Nephron progenitor cell (in vitro differentiated cells): ENCODE data around the gene ATP9B.

Experiments used
- DNase-seq: peaks from one replicate; pipeline ENCODE4 v3.0.0; 2021
- H3K27ac Mint-ChIP-seq: 2 replicates; pipeline ENCODE4 v1.8.0; 2021; ENCODE audit warnings: mild to moderate bottlenecking, moderate library complexity, mixed read lengths
- H3K27me3 Mint-ChIP-seq: 2 replicates; pipeline ENCODE4 v1.8.0; 2021; ENCODE audit warnings: mild to moderate bottlenecking, low read depth, mixed read lengths; ENCODE audit not compliant: poor library complexity
- H3K36me3 Mint-ChIP-seq: 2 replicates; pipeline ENCODE4 v1.8.0; 2021; ENCODE audit warnings: low read depth, mixed read lengths
- H3K4me1 Mint-ChIP-seq: 2 replicates; pipeline ENCODE4 v1.8.0; 2021; ENCODE audit warnings: mixed read lengths
- H3K4me3 Mint-ChIP-seq: 2 replicates; pipeline ENCODE4 v1.8.0; 2021; ENCODE audit warnings: mild to moderate bottlenecking, moderate library complexity, mixed read lengths
- H3K9me3 Mint-ChIP-seq: 2 replicates; pipeline ENCODE4 v1.8.0; 2021; ENCODE audit warnings: mild to moderate bottlenecking, moderate library complexity, mixed read lengths
- CTCF ChIP-seq: fragments of 200-600 bp; sonication (generic); IDR thresholded peaks from 2 replicates; pipeline ENCODE4 v1.5.0; 2021; ENCODE audit warnings: antibody characterized with exemption

Gene ATP9B

GRCh38 chr18:79379251-79379905 lies 310.2 kb downstream of the ATP9B start:
- H3K4me3 Mint-ChIP-seq = no peak overlapping the region
- H3K9me3 Mint-ChIP-seq = no peaks in the 10 kb centered on the region
- peaks cover 20% of the 10 kb centered on the region for H3K36me3 Mint-ChIP-seq
- no peak for DNase-seq
- peaks cover 6% of the 10 kb centered on the region for H3K27me3 Mint-ChIP-seq
- TF ChIP-seq CTCF = peak; percentile 4
- no peak overlapping the region for H3K27ac Mint-ChIP-seq
- peaks cover 13% of the 10 kb centered on the region for H3K4me1 Mint-ChIP-seq

- H3K36me3 Mint-ChIP-seq = peaks cover 13% of the 10 kb centered on the region
- H3K27ac Mint-ChIP-seq = no peak overlapping the region
- peaks cover 16% of the 10 kb centered on the region for H3K4me1 Mint-ChIP-seq
- TF ChIP-seq CTCF = no peak
- H3K4me3 Mint-ChIP-seq = no peak overlapping the region
- peaks cover 6% of the 10 kb centered on the region for H3K27me3 Mint-ChIP-seq
- H3K9me3 Mint-ChIP-seq = no peaks in the 10 kb centered on the region
- DNase-seq = no peak
Measured at GRCh38 chr18:79379931-79380815, 311.0 kb downstream of the ATP9B start.

- Mint-ChIP-seq H3K27me3 (peaks cover 6% of the 10 kb centered on the region), H3K27ac (no peak overlapping the region), H3K9me3 (no peaks in the 10 kb centered on the region), H3K4me3 (no peak overlapping the region), H3K4me1 (peaks cover 16% of the 10 kb centered on the region), H3K36me3 (peaks cover 13% of the 10 kb centered on the region)
- peak; percentile 89 for DNase-seq
- TF ChIP-seq CTCF = peak; percentile 88
Measured at GRCh38 chr18:79380816-79381806, 311.9 kb downstream of the ATP9B start.

GRCh38 chr18:79381811-79382311 lies 312.7 kb downstream of the ATP9B start:
- Mint-ChIP-seq H3K4me1 (peaks cover 16% of the 10 kb centered on the region), H3K4me3 (no peak overlapping the region), H3K27ac (no peak overlapping the region), H3K27me3 (peaks cover 9% of the 10 kb centered on the region), H3K36me3 (peaks cover 13% of the 10 kb centered on the region), H3K9me3 (no peaks in the 10 kb centered on the region)
- TF ChIP-seq CTCF = no peak
- no peak for DNase-seq

- peaks cover 15% of the 10 kb centered on the region for H3K27me3 Mint-ChIP-seq
- TF ChIP-seq CTCF = no peak
- peaks cover 23% of the 10 kb centered on the region for H3K4me1 Mint-ChIP-seq
- no peak for DNase-seq
- peaks cover 11% of the 10 kb centered on the region for H3K36me3 Mint-ChIP-seq
- H3K9me3 Mint-ChIP-seq = no peaks in the 10 kb centered on the region
- no peak overlapping the region for H3K27ac Mint-ChIP-seq
- no peak overlapping the region for H3K4me3 Mint-ChIP-seq
Measured at GRCh38 chr18:79382681-79383387, 313.6 kb downstream of the ATP9B start.
